NCI-H446 treated with DMSO at 0.1 percent for 48 hours (cell line): ENCODE data around the gene FHAD1.

Experiments
- DNase-seq: peaks from one replicate; lab custom pipeline; 2025; lab: John Stamatoyannopoulos, UW

The FHAD1 gene

GRCh38 chr1:15345705-15346345 is 98.8 kb downstream of the FHAD1 start:
- no peak for DNase-seq

- DNase-seq: no peak
Observed at GRCh38 chr1:15346346-15347030, 99.5 kb downstream of the FHAD1 start.

GRCh38 chr1:15347182-15347581 is 100.2 kb downstream of the FHAD1 start:
- no peak for DNase-seq

- DNase-seq: no peak
Observed at GRCh38 chr1:15348648-15349047, 101.6 kb downstream of the FHAD1 start.

GRCh38 chr1:15349133-15349532 is 102.1 kb downstream of the FHAD1 start:
- no peak for DNase-seq

- DNase-seq: no peak
Observed at GRCh38 chr1:15350151-15350550, 103.1 kb downstream of the FHAD1 start.

- no peak for DNase-seq
Observed at GRCh38 chr1:15350551-15351200, 103.7 kb downstream of the FHAD1 start.

- DNase-seq: no peak
Observed at GRCh38 chr1:15351310-15351709, 104.3 kb downstream of the FHAD1 start.

- peak; percentile 60 for DNase-seq
Observed at GRCh38 chr1:15352128-15352957, 105.3 kb downstream of the FHAD1 start.

GRCh38 chr1:15353839-15354579 is 107.0 kb downstream of the FHAD1 start:
- DNase-seq: no peak

GRCh38 chr1:15354580-15354965 is 107.5 kb downstream of the FHAD1 start:
- DNase-seq: no peak

- no peak for DNase-seq
Observed at GRCh38 chr1:15355968-15356625, 109.1 kb downstream of the FHAD1 start.

- no peak for DNase-seq
Observed at GRCh38 chr1:15357612-15358207, 110.7 kb downstream of the FHAD1 start.

- no peak for DNase-seq
Observed at GRCh38 chr1:15358565-15359133, 111.6 kb downstream of the FHAD1 start.

GRCh38 chr1:15360700-15361099 is 113.7 kb downstream of the FHAD1 start:
- no peak for DNase-seq

- no peak for DNase-seq
Observed at GRCh38 chr1:15362096-15362736, 115.2 kb downstream of the FHAD1 start.

- DNase-seq: no peak
Observed at GRCh38 chr1:15362737-15363128, 115.7 kb downstream of the FHAD1 start.

- DNase-seq: no peak
Observed at GRCh38 chr1:15364740-15365139, 117.7 kb downstream of the FHAD1 start.

GRCh38 chr1:15368888-15369287 is 121.9 kb downstream of the FHAD1 start:
- DNase-seq: no peak

- DNase-seq: no peak
Observed at GRCh38 chr1:15370268-15370667, 123.2 kb downstream of the FHAD1 start.
